GM19397 (cell line): ENCODE results near the gene TSPAN14.

Experiments used
- ATAC-seq: cut with Tn5 transposase; IDR thresholded peaks from one replicate; pipeline ENCODE4 v1.9.1; 2021; ENCODE audit warnings: mild to moderate bottlenecking, moderate library complexity; ENCODE audit not compliant: unreplicated experiment

The TSPAN14 gene

DNA sequence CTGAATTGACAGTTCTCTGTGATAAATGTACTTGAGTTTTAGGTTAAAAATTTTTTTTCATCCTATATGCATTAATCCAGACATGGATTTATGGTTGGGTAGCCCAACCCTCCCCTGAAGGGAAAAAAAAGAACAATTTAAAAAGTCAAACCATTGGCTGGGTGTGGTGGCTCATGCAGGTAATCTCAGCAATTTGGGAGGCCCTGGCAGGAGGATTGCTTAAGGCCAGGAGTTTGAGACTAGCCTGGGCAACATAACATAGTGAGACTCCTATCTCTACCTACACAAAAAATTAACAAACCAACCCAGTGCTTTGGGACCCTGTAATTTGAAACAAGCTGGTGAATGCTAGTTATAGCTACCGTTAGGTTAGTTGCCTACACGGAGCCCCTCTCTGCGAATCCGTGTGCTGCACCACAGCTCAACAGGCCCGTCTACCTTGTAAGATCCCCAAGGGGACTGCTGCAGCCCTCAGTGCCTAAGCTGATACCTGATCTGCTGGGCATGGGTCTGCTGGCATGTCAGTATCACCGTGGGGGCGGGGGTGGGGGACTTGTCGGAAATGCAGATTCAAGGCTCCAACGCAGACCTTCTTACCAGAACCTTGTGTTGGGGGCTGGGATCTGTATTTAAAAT, 32.8 kb downstream of the TSPAN14 start:
- no peak for ATAC-seq

GRCh38 chr10:80487421-80487785, 33.3 kb downstream of the TSPAN14 start:
- ATAC-seq = no peak

- no peak for ATAC-seq
Measured at GRCh38 chr10:80487791-80488538, 33.9 kb downstream of the TSPAN14 start.

DNA sequence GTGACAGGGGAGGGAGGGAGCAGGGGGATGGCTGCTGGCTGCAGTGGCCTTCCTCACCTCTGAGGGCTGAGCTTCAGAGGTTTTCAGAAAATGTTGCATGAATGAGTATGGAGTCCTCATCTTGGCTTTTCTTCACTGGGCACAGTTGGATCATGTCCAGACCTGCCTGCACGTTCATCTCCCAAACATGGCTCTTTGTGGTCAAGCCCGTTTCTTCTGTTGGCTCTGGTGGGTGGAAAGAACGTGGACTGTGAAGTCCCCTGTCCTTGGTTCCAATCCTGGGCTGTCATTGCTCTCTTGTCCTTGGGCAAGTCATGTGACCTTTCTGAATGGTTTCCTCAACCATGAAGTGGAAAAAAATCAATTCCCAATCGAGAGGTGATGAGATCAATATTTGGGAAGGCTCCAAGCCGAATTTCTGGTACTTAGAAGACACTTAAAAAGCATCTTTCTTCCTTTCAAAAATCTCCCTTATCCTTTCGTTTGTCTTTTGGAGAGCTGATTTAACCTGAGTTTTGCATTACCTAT, 34.5 kb downstream of the TSPAN14 start:
- no peak for ATAC-seq

DNA sequence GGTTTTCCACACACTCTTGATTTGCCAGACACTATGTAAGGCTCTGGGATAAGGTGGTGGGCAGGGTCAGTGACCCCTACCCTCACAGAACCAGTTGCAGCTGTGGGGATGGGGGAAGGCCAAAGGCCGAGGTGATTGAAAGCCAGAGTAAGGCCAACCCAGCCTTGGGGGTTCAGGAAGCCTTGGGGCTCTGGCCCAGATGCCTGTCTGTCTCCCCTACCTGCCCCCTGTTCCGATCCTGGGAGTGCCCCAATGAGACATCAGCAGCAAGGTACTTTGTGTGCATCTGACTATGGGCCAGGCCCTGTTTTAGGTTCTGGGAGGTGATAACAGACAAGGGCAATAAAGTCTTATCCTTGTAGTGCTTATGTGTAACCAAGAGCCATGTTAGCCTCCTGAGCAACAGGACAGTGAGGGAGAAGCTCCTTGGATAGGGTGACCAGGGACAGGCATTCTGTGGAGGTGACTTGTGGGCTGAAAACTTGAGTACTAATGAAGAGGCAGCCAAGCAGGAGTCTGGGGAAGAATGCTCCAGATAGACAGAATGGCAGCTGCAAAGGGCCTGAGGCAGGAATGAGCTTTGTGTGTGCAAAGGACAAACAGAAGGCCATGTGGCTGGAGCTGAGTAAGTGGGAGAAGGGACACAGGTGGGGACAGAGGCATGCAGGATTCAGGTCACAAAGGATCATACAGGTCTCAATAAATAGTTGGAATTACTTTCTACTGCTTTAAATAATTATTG, 35.4 kb downstream of the TSPAN14 start:
- no peak for ATAC-seq

DNA sequence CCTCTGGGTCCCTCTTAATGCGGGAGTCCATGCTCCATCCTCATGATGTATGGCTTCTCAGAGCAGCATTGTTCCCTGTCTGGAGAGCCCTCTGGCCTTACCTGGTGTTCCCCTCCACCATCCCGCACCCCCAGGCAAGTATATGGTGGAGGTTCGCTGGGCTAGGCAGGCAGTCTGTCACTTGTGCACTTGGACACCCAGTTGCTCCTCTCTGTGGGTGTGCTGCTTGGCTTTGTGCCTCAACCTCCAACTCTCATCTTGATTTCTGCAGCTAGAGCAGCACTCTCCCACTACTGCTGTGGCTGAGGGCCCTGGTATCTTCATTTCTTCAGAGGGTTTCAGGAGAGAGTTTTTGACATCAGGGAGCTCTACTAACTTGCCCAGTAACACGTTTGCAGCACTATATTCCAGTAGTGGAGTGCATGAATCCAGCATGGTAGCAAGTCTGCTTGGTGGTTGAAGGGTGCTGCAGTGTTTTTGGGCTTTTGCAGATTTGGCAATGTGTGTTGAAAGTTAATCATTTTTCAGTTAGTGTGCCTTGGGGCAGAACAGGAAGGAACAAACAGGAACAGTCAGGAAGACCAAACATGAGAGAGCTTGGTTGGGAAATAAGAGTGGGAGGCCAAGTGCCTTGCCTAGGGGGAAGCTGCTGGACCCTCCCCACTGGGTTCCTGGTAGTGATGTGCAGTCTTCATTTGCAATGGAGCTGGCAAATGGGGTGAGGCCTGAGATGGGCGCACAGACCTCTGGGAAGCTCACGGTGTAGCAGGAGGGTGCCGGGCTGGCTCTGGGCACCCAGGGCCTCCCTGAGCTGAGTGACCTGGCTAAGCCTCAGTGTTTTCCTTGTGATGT, 37.4 kb downstream of the TSPAN14 start:
- ATAC-seq = no peak

DNA sequence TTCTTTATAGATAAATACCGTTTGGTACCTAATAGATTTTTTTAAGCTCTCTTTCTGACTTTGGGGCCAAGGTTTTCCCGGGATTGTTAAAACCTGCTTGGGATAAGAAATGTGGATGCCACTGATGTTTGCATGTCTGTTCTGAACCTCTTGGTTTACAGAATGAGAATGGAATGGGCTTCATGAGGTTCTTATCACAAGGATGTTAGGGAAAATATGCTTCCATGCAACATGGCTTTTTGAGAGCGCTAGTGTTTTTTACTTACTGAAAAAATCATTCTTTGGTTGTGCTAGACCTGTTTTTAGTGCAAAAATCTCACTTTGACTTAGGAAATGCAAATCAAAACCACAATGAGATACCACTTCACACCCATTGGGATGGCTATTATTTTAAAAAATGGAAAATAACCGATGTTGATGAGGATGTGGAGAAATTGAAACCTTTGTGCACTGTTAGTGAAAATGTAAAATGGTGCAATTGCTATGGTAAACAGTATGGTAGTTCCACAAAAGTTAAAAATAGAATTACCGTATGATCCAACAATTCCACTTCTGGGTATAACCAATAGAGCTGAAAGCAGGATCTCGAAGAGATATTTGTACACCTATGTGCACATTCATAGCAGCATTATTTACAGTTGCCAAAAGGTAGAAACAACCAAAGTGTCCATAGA, 38.9 kb downstream of the TSPAN14 start:
- ATAC-seq = peak; percentile 40

DNA sequence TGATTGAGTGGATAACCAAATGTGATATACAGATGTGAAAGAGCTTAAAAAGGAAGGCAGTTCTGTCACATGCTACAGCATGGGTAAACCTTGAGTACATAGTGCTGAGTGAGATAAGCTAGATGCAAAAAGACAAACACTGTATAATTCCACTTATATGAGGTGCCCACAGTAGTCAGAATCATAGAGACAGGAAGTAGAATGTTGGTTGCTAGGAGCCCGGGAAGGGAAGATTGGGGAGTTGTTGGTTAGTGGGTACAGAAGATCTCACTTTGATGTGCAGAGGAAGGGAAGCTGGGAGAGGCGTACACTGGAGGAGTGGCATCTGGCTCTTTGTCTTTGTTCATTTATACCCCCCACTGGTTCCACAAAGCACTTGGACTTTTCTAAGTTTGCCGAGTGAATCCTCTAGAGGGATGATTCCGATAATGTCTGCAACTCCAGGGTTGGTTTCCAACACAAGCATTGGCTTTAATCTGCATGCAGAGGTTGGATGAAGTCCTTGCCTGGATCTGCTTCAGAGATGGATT, 39.5 kb downstream of the TSPAN14 start:
- ATAC-seq = peak; percentile 49

GRCh38 chr10:80496555-80497172, 42.6 kb downstream of the TSPAN14 start:
- no peak for ATAC-seq

- no peak for ATAC-seq
Measured at GRCh38 chr10:80497187-80498077, 43.3 kb downstream of the TSPAN14 start.

DNA sequence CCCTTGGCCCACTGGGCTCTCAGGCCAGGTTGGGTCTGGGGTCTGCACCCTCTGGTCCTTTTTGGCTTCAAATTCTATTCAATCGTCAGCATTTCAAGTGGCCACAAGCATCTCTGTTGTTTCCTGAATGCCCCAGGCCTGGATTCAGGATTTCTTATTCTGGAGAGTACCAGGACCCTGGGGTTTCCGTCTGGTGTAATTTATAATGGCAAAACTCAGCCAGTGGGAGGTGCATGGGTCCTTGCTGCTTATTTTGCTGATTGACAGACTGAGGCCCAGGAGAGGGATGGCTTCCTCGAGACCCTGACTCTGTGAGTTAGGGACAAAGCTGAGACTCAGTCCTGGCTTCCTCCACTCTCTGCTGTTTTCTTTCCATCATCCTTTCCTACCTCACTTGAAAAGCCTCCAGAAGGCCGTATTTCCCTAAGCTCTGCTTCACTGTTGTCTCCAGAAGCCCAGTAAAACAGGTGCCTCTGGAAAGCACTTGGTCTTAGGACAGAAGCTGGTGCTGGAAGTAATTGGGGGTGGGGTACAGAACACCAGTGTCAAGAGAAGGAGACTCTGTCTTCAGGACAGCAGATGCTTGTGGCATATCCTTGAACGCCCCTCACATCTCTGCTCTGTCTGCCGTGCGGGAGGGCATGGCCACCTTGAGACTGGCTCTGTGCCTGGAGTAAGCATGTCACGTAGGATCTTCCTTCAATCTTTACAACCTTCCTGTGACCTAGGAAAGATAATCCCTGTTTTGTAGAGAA, 44.1 kb downstream of the TSPAN14 start:
- ATAC-seq = no peak

DNA sequence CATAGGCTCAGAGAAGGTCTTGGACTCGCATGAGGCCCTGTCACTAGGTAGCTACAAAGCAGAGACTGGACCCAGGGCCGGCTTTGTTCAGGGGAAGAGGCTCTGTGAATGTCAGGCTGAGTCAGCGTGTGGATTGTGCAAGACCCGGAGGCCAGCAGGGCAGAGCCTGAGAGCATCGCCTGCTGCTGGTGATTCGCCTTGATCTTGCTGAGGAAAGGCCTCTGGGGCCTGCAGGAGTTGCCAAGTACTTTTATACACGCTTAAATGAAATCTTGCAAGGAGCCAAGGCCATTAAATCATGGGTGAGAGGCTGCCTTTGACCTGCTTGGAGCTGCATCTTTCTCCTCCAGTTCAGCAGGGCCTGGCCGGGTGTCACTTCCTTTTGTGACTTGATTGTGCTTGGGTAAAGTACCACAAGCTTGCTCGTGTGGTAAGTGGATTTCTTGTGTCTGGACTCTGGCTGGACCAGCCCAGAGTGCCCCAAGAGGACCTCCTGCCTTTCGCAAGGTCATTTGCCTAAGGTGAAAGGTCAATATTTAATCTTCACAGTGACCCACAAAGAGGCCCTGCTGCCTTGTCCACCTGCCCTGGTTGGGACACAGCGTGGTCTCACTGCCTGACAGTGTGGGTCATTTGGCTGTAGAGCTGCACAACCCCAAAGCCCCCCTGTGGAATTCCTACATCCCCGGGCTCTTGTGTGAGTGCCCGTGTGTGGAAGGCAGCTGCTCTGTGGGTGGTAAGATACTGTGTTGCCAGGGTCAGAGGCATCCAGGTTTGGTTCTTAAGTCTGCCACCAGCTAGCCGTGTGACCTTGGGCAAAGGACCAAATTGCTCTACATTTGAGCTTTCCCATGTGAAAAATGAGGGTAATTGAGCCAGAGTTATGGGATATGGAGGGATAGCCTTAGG, 45.0 kb downstream of the TSPAN14 start:
- ATAC-seq = no peak

GRCh38 chr10:80500572-80501380, 46.7 kb downstream of the TSPAN14 start:
- peak; percentile 65 for ATAC-seq

GRCh38 chr10:80501381-80501912, 47.3 kb downstream of the TSPAN14 start:
- ATAC-seq = no peak

GRCh38 chr10:80501913-80502521, 47.9 kb downstream of the TSPAN14 start:
- no peak for ATAC-seq
